Endodermal cell (in vitro differentiated cells): ENCODE results near the gene STRN3. TPM values are rescaled to one million over a fixed set of nuclear protein-coding genes. Genes with fewer than 3 reads are reported as not detected.

Source experiments
- DNase-seq: peaks from one replicate; pipeline ENCODE4 v3.0.0-alpha.2; 2017
- H3K27ac ChIP-seq: 2 replicates; pipeline ENCODE4 v1.5.1; 2013; ENCODE audit warnings: mild to moderate bottlenecking, low read depth, low read length, moderate library complexity
- H3K27me3 ChIP-seq: 2 replicates; pipeline ENCODE4 v1.6.1; 2013; ENCODE audit warnings: mild to moderate bottlenecking, low read length, moderate library complexity; ENCODE audit not compliant: insufficient read depth, control insufficient read depth, poor library complexity, severe bottlenecking
- H3K36me3 ChIP-seq: 2 replicates; pipeline ENCODE4 v1.7.0; 2013; ENCODE audit warnings: mild to moderate bottlenecking, low read length, moderate library complexity; ENCODE audit not compliant: control insufficient read depth, insufficient read depth
- H3K4me1 ChIP-seq: one replicate; pipeline ENCODE4 v1.7.0; 2013; ENCODE audit warnings: low read length; ENCODE audit not compliant: control insufficient read depth, insufficient read depth
- H3K4me3 ChIP-seq: 2 replicates; pipeline ENCODE4 v1.5.1; 2013; ENCODE audit warnings: mild to moderate bottlenecking, low read length, moderate library complexity
- H3K9ac ChIP-seq: 2 replicates; pipeline ENCODE4 v1.6.1; 2013; ENCODE audit warnings: mild to moderate bottlenecking, low read length, moderate library complexity; ENCODE audit not compliant: poor library complexity, severe bottlenecking; ENCODE audit errors: extremely low read depth
- H3K9me3 ChIP-seq: 2 replicates; pipeline ENCODE4 v1.6.1; 2013; ENCODE audit warnings: mild to moderate bottlenecking, low read length, moderate library complexity; ENCODE audit not compliant: control insufficient read depth
- H3K27ac Mint-ChIP-seq: 2 replicates; pipeline ENCODE4 v1.8.0; 2020; ENCODE audit warnings: mixed read lengths
- H3K27me3 Mint-ChIP-seq: 2 replicates; pipeline ENCODE4 v1.8.0; 2021; ENCODE audit warnings: mild to moderate bottlenecking, mixed read lengths; ENCODE audit not compliant: insufficient read depth
- H3K36me3 Mint-ChIP-seq: 2 replicates; pipeline ENCODE4 v1.8.0; 2020; ENCODE audit warnings: low read depth, mixed read lengths
- H3K4me1 Mint-ChIP-seq: 2 replicates; pipeline ENCODE4 v1.8.0; 2020; ENCODE audit warnings: mixed read lengths
- H3K4me3 Mint-ChIP-seq: 2 replicates; pipeline ENCODE4 v1.8.0; 2020; ENCODE audit warnings: mild to moderate bottlenecking, moderate library complexity, mixed read lengths
- H3K9me3 Mint-ChIP-seq: 2 replicates; pipeline ENCODE4 v1.8.0; 2020; ENCODE audit warnings: mild to moderate bottlenecking, mixed read lengths
- CTCF ChIP-seq: fragments of 200-600 bp; sonication (generic); conservative IDR thresholded peaks from 2 replicates; pipeline ENCODE4 v1.5.0; 2021; ENCODE audit warnings: antibody characterized with exemption, mild to moderate bottlenecking
- WGBS, 2 experiments: methylation state at CpG; one replicate each; pipeline versions ENCODE4 v1.1.5 to v1.1.7; 2013; ENCODE audit warnings: missing lambda C conversion rate in 2 of 2, mixed read lengths in 1 of 2; ENCODE audit not compliant: insufficient coverage in 1 of 2, insufficient read length in 1 of 2; 5-methylcytosine and 5-hydroxymethylcytosine counted together
- total RNA-seq, 2 donors: library from RNA; stranded (reverse); fragmentation: NEBNext Ultra II Directional in 1 of 2; extraction: Animal tissue kit (Norgen Biotek cat#: 25700) in 1 of 2; gene quantifications; 2 replicates in 1 of 2; 3 replicates in 1 of 2; pipeline ENCODE4 v1.2.1, GENCODE V29; 2021

STRN3 gene
- total RNA-seq, 2 donors from 2014 or later, result 56.5 to 58.9 TPM

GRCh38 chr14:30889244-30889594 lies 137.0 kb downstream of the STRN3 start:
- 50 to 77% methylated on average over 2 to 4 of the region's 4 CpGs for WGBS, 2 experiments
- Mint-ChIP-seq H3K27me3 (no peaks in the 10 kb centered on the region), H3K36me3 (peaks cover 24% of the 10 kb centered on the region), H3K27ac (no peak overlapping the region), H3K9me3 (no peaks in the 10 kb centered on the region), H3K4me3 (no peak overlapping the region), H3K4me1 (peaks cover 4% of the 10 kb centered on the region)
- no peak overlapping the region for H3K27ac ChIP-seq
- H3K4me3 ChIP-seq, result no peak overlapping the region
- H3K4me1 ChIP-seq, result no peaks in the 10 kb centered on the region
- peaks cover 36% of the 10 kb centered on the region for H3K36me3 ChIP-seq
- H3K27me3 ChIP-seq, result no peaks in the 10 kb centered on the region
- no peak overlapping the region for H3K9ac ChIP-seq
- H3K9me3 ChIP-seq, result no peaks in the 10 kb centered on the region
- no peak for TF ChIP-seq CTCF
- DNase-seq, result no peak

- peaks cover 4% of the 10 kb centered on the region for H3K4me1 Mint-ChIP-seq
- Histone ChIP-seq H3K27ac (no peak overlapping the region), H3K36me3 (peaks cover 30% of the 10 kb centered on the region), H3K4me3 (no peak overlapping the region), H3K9me3 (no peaks in the 10 kb centered on the region), H3K9ac (no peak overlapping the region), H3K4me1 (no peaks in the 10 kb centered on the region), H3K27me3 (no peaks in the 10 kb centered on the region)
- H3K27me3 Mint-ChIP-seq, result no peaks in the 10 kb centered on the region
- H3K9me3 Mint-ChIP-seq, result no peaks in the 10 kb centered on the region
- H3K36me3 Mint-ChIP-seq, result peaks cover 23% of the 10 kb centered on the region
- peak; percentile 10 for TF ChIP-seq CTCF
- DNase-seq, result no peak
- H3K4me3 Mint-ChIP-seq, result no peak overlapping the region
- H3K27ac Mint-ChIP-seq, result peak overlapping the region; percentile 21
- WGBS, 2 experiments, result 91 to 93% methylated on average over 3 to 5 of the region's 5 CpGs
Observed at GRCh38 chr14:30888480-30889243, 137.5 kb downstream of the STRN3 start.

GRCh38 chr14:30885840-30886740 lies 140.1 kb downstream of the STRN3 start:
- 91% methylated on average over 6 to 7 of the region's 7 CpGs for WGBS, 2 experiments
- peaks cover 25% of the 10 kb centered on the region for H3K36me3 ChIP-seq
- no peak overlapping the region for H3K27ac Mint-ChIP-seq
- H3K27ac ChIP-seq, result no peak overlapping the region
- H3K9ac ChIP-seq, result no peak overlapping the region
- no peak overlapping the region for H3K4me3 Mint-ChIP-seq
- no peak for TF ChIP-seq CTCF
- H3K4me1 ChIP-seq, result no peaks in the 10 kb centered on the region
- no peaks in the 10 kb centered on the region for H3K9me3 Mint-ChIP-seq
- DNase-seq, result no peak
- H3K9me3 ChIP-seq, result no peaks in the 10 kb centered on the region
- no peaks in the 10 kb centered on the region for H3K27me3 Mint-ChIP-seq
- H3K4me1 Mint-ChIP-seq, result peaks cover 4% of the 10 kb centered on the region
- H3K36me3 Mint-ChIP-seq, result peaks cover 27% of the 10 kb centered on the region
- H3K27me3 ChIP-seq, result no peaks in the 10 kb centered on the region
- no peak overlapping the region for H3K4me3 ChIP-seq
